H9 (cell line): Measurements from ENCODE around the gene FBXL14. TPM values are rescaled to one million over a fixed set of nuclear protein-coding genes. Genes with fewer than 3 reads are reported as not detected.

ENCODE experiments used
- DNase-seq: peaks from one replicate; pipeline ENCODE4 v3.0.0-alpha.2; 2017
- H2AFZ ChIP-seq: one replicate; pipeline ENCODE4 v1.6.1; 2013; ENCODE audit warnings: mild to moderate bottlenecking, low read length, control low read depth, moderate library complexity
- H2AK5ac ChIP-seq: 2 replicates; pipeline ENCODE4 v1.6.1; 2013; ENCODE audit warnings: low read length, control low read depth, mixed read lengths; ENCODE audit not compliant: insufficient read length
- H2BK120ac ChIP-seq: one replicate; pipeline ENCODE4 v1.6.1; 2013; ENCODE audit warnings: low read depth, mild to moderate bottlenecking, low read length, control low read depth, inconsistent platforms; ENCODE audit not compliant: poor library complexity, severe bottlenecking
- H2BK12ac ChIP-seq: 2 replicates; pipeline ENCODE4 v1.6.1; 2013; ENCODE audit warnings: low read length, control low read depth, mixed read lengths, low read depth; ENCODE audit not compliant: insufficient read length
- H2BK15ac ChIP-seq: 2 replicates; pipeline ENCODE4 v1.6.1; 2013; ENCODE audit warnings: low read depth, low read length, control low read depth
- H2BK20ac ChIP-seq: one replicate; pipeline ENCODE4 v1.6.1; 2013; ENCODE audit warnings: low read depth, mild to moderate bottlenecking, low read length, control low read depth, inconsistent platforms; ENCODE audit not compliant: poor library complexity, severe bottlenecking
- H2BK5ac ChIP-seq: 2 replicates; pipeline ENCODE4 v1.6.1; 2013; ENCODE audit warnings: low read length, control low read depth, mixed read lengths; ENCODE audit not compliant: insufficient read length
- H3K14ac ChIP-seq: 2 replicates; pipeline ENCODE4 v1.6.1; 2013; ENCODE audit warnings: low read length, control low read depth; ENCODE audit not compliant: insufficient read depth
- H3K18ac ChIP-seq: 2 replicates; pipeline ENCODE4 v1.6.1; 2013; ENCODE audit warnings: low read depth, mild to moderate bottlenecking, mixed read lengths, low read length, control low read depth; ENCODE audit not compliant: insufficient read length
- H3K23ac ChIP-seq: 2 replicates; pipeline ENCODE4 v1.6.1; 2013; ENCODE audit warnings: low read length, control low read depth, mixed read lengths, low read depth; ENCODE audit not compliant: insufficient read length
- H3K23me2 ChIP-seq: 2 replicates; pipeline ENCODE4 v1.6.1; 2013; ENCODE audit warnings: low read depth, mild to moderate bottlenecking, mixed read lengths, low read length, control low read depth; ENCODE audit not compliant: insufficient read length, poor library complexity, severe bottlenecking
- H3K27ac ChIP-seq: 2 replicates; pipeline ENCODE4 v1.5.1; 2013; ENCODE audit warnings: low read length, control low read depth, mixed read lengths, low read depth; ENCODE audit not compliant: insufficient read length
- H3K27me3 ChIP-seq: 2 replicates; pipeline ENCODE4 v1.6.1; 2013; ENCODE audit warnings: low read length, control low read depth, inconsistent platforms; ENCODE audit not compliant: insufficient read depth
- H3K4ac ChIP-seq: 2 replicates; pipeline ENCODE4 v1.6.1; 2013; ENCODE audit warnings: low read depth, mild to moderate bottlenecking, control low read depth, inconsistent platforms, low read length, moderate library complexity
- H3K4me1 ChIP-seq: 2 replicates; pipeline ENCODE4 v1.6.1; 2013; ENCODE audit warnings: low read length, control low read depth, inconsistent platforms; ENCODE audit not compliant: insufficient read depth
- H3K4me2 ChIP-seq: 2 replicates; pipeline ENCODE4 v1.6.1; 2013; ENCODE audit warnings: low read length, control low read depth, mixed read lengths; ENCODE audit not compliant: insufficient read length, insufficient read depth
- H3K56ac ChIP-seq: 2 replicates; pipeline ENCODE4 v1.6.1; 2013; ENCODE audit warnings: low read depth, mild to moderate bottlenecking, mixed read lengths, low read length, control low read depth; ENCODE audit not compliant: insufficient read length
- H3K79me1 ChIP-seq: 2 replicates; pipeline ENCODE4 v1.6.1; 2013; ENCODE audit warnings: low read depth, mild to moderate bottlenecking, moderate library complexity, low read length, control low read depth, inconsistent platforms; ENCODE audit not compliant: insufficient read depth, poor library complexity, severe bottlenecking
- H3K79me2 ChIP-seq: 2 replicates; pipeline ENCODE4 v1.6.1; 2013; ENCODE audit warnings: low read length, control low read depth, inconsistent platforms; ENCODE audit not compliant: insufficient read depth
- H3K9ac ChIP-seq: 2 replicates; pipeline ENCODE4 v1.6.1; 2013; ENCODE audit warnings: low read length, control low read depth, mixed read lengths; ENCODE audit not compliant: insufficient read length; ENCODE audit errors: extremely low read depth
- H3K9me3 ChIP-seq: one replicate; pipeline ENCODE4 v1.6.1; 2013; ENCODE audit warnings: low read depth, low read length, inconsistent platforms; ENCODE audit not compliant: control insufficient read depth
- H3T11ph ChIP-seq: one replicate; pipeline ENCODE4 v1.6.1; 2013; ENCODE audit warnings: mild to moderate bottlenecking, low read length, control low read depth, inconsistent platforms
- H4K20me1 ChIP-seq: one replicate; pipeline ENCODE4 v1.6.1; 2013; ENCODE audit not compliant: control insufficient read depth, insufficient read length, insufficient read depth
- H4K5ac ChIP-seq: 2 replicates; pipeline ENCODE4 v1.6.1; 2013; ENCODE audit warnings: low read depth, mild to moderate bottlenecking, mixed read lengths, low read length, control low read depth; ENCODE audit not compliant: insufficient read length
- H4K8ac ChIP-seq: replicated peaks from 2 replicates; pipeline ENCODE4 v1.6.1; 2013; ENCODE audit warnings: low read length, control low read depth, mixed read lengths, low read depth; ENCODE audit not compliant: insufficient read length
- H4K91ac ChIP-seq: 2 replicates; pipeline ENCODE4 v1.6.1; 2013; ENCODE audit warnings: low read depth, mild to moderate bottlenecking, moderate library complexity, mixed read lengths, low read length, control low read depth; ENCODE audit not compliant: insufficient read length
- H3K27ac Mint-ChIP-seq, 3 experiments: 2 replicates in 2 of 3; 3 replicates in 1 of 3; pipeline ENCODE4 v1.8.0; 2020 to 2021; ENCODE audit warnings: mixed read lengths in 3 of 3, mild to moderate bottlenecking in 1 of 3, moderate library complexity in 1 of 3
- H3K27me3 Mint-ChIP-seq: 2 replicates; pipeline ENCODE4 v1.8.0; 2021; ENCODE audit warnings: low read depth, mild to moderate bottlenecking, moderate library complexity, mixed read lengths
- H3K36me3 Mint-ChIP-seq, 3 experiments: 2 replicates in 2 of 3; 3 replicates in 1 of 3; pipeline ENCODE4 v1.8.0; 2020 to 2021; ENCODE audit warnings: low read depth in 3 of 3, mixed read lengths in 3 of 3; ENCODE audit not compliant: insufficient read depth in 1 of 3
- H3K4me1 Mint-ChIP-seq, 2 experiments: 2 replicates each; pipeline ENCODE4 v1.8.0; 2020; ENCODE audit warnings: mixed read lengths in 2 of 2
- H3K4me3 Mint-ChIP-seq, 2 experiments: 2 replicates in 1 of 2; 3 replicates in 1 of 2; pipeline ENCODE4 v1.8.0; 2020 to 2021; ENCODE audit warnings: mild to moderate bottlenecking in 2 of 2, mixed read lengths in 2 of 2, moderate library complexity in 1 of 2
- H3K9me3 Mint-ChIP-seq, 2 experiments: 2 replicates in 1 of 2; 3 replicates in 1 of 2; pipeline ENCODE4 v1.8.0; 2020; ENCODE audit warnings: mild to moderate bottlenecking in 2 of 2, mixed read lengths in 2 of 2, moderate library complexity in 1 of 2
- CTCF ChIP-seq: fragments of 200-600 bp; sonication (generic); conservative IDR thresholded peaks from 3 replicates; pipeline ENCODE4 v1.8.0; 2021; ENCODE audit warnings: antibody characterized with exemption, mild to moderate bottlenecking
- WGBS: extraction: QIAGEN DNeasy Blood & Tissue Kit; methylation state at CpG from one replicate; pipeline ENCODE4 v1.1.7; 2013; ENCODE audit warnings: missing lambda C conversion rate, low lambda C conversion rate, mixed read lengths; ENCODE audit not compliant: insufficient read length; ENCODE audit errors: extremely low coverage; 5-methylcytosine and 5-hydroxymethylcytosine counted together
- total RNA-seq: library from RNA; stranded (reverse); gene quantifications from 2 replicates; pipeline ENCODE4 v1.2.1, GENCODE V29; 2021

FBXL14 gene
- total RNA-seq, 1 experiment from 2014 or later: 15.6 TPM

GRCh38 chr12:1552171-1552570, 42.2 kb downstream of the FBXL14 start:
- Histone ChIP-seq H2BK5ac (no peak overlapping the region), H2AK5ac (no peak overlapping the region), H3K9me3 (no peaks in the 10 kb centered on the region), H3K23ac (no peak overlapping the region), H3K56ac (no peak overlapping the region), H4K20me1 (no peaks in the 10 kb centered on the region), H3K18ac (no peak overlapping the region), H2BK120ac (no peak overlapping the region), H3K14ac (no peak overlapping the region), H3T11ph (no peak overlapping the region), H3K79me2 (no peaks in the 10 kb centered on the region), H2AFZ (no peak overlapping the region), H2BK20ac (no peak overlapping the region), H2BK15ac (no peak overlapping the region), H3K23me2 (no peaks in the 10 kb centered on the region), H3K27ac (no peak overlapping the region), H2BK12ac (no peak overlapping the region), H3K79me1 (no peaks in the 10 kb centered on the region), H4K91ac (no peak overlapping the region), H4K8ac (no peak overlapping the region), H3K27me3 (no peaks in the 10 kb centered on the region), H3K9ac (no peak overlapping the region), H3K4ac (no peak overlapping the region), H4K5ac (no peak overlapping the region), H3K4me1 (no peaks in the 10 kb centered on the region), H3K4me2 (no peak overlapping the region)
- Mint-ChIP-seq H3K27me3 (peaks cover 23% of the 10 kb centered on the region), H3K9me3 (peaks cover 9 to 18% of the 10 kb centered on the region in 2 experiments), H3K36me3 (peaks cover 3 to 9% (median 7%) of the 10 kb centered on the region in 3 experiments; a peak in 5 of 7 replicates), H3K4me3 (no peak overlapping the region), H3K4me1 (peaks cover 10% of the 10 kb centered on the region in 2 experiments), H3K27ac (no peak overlapping the region)
- no CpG with 5 or more reads among the region's 2 CpGs for WGBS
- DNase-seq: no peak
- TF ChIP-seq CTCF: no peak
